Trophoblast cell (in vitro differentiated cells and primary cell): ENCODE data around the gene RBMY1J. TPM values are rescaled to one million over a fixed set of nuclear protein-coding genes. Genes with fewer than 3 reads are reported as not detected.
"Not testable (repeated sequence)": the region's sequence is repeated elsewhere in the genome, so short reads cannot be mapped to it uniquely, and the experiment has no call there.

Experiments used
- DNase-seq, 2 donors: peaks; one replicate each; pipeline ENCODE4 v3.0.0-alpha.2; 2016
- H2AFZ ChIP-seq: 2 replicates; pipeline ENCODE4 v1.6.1; 2013; ENCODE audit warnings: low read length, moderate library complexity, mild to moderate bottlenecking; ENCODE audit not compliant: insufficient read depth, poor library complexity
- H2AK5ac ChIP-seq: 2 replicates; pipeline ENCODE4 v1.6.1; 2013; ENCODE audit warnings: mild to moderate bottlenecking, low read length
- H2BK120ac ChIP-seq: 2 replicates; pipeline ENCODE4 v1.6.1; 2013; ENCODE audit warnings: low read length, mild to moderate bottlenecking, moderate library complexity; ENCODE audit not compliant: insufficient read depth, poor library complexity
- H2BK12ac ChIP-seq: 2 replicates; pipeline ENCODE4 v1.6.1; 2013; ENCODE audit warnings: mild to moderate bottlenecking, low read length, moderate library complexity
- H2BK5ac ChIP-seq: 2 replicates; pipeline ENCODE4 v1.6.1; 2013; ENCODE audit warnings: low read length, low read depth, moderate library complexity, mild to moderate bottlenecking; ENCODE audit not compliant: poor library complexity
- H3K14ac ChIP-seq: 2 replicates; pipeline ENCODE4 v1.6.1; 2013; ENCODE audit warnings: mild to moderate bottlenecking, low read length
- H3K18ac ChIP-seq: 2 replicates; pipeline ENCODE4 v1.6.1; 2013; ENCODE audit warnings: mild to moderate bottlenecking, low read length
- H3K23ac ChIP-seq: 2 replicates; pipeline ENCODE4 v1.6.1; 2013; ENCODE audit warnings: low read length
- H3K27ac ChIP-seq: 2 replicates; pipeline ENCODE4 v1.5.1; 2013; ENCODE audit warnings: low read depth, mild to moderate bottlenecking, inconsistent platforms, low read length, moderate library complexity
- H3K27me3 ChIP-seq: 2 replicates; pipeline ENCODE4 v1.6.1; 2013; ENCODE audit warnings: inconsistent platforms, mild to moderate bottlenecking, low read length, moderate library complexity; ENCODE audit not compliant: insufficient read depth
- H3K36me3 ChIP-seq, 2 experiments: 1 replicate in 1 of 2; 2 replicates in 1 of 2; pipeline ENCODE4 v1.6.1; 2013; ENCODE audit warnings: low read length in 2 of 2, mild to moderate bottlenecking in 2 of 2, moderate library complexity in 1 of 2; ENCODE audit not compliant: insufficient read depth in 2 of 2, control insufficient read depth in 1 of 2
- H3K4ac ChIP-seq: 2 replicates; pipeline ENCODE4 v1.6.1; 2013; ENCODE audit warnings: low read depth, mild to moderate bottlenecking, low read length, moderate library complexity
- H3K4me1 ChIP-seq, 2 experiments: 1 replicate in 1 of 2; 2 replicates in 1 of 2; pipeline ENCODE4 v1.6.1; 2013; ENCODE audit warnings: low read length in 2 of 2, mild to moderate bottlenecking in 2 of 2, moderate library complexity in 1 of 2; ENCODE audit not compliant: insufficient read depth in 2 of 2, control insufficient read depth in 1 of 2
- H3K4me2 ChIP-seq: 2 replicates; pipeline ENCODE4 v1.6.1; 2013; ENCODE audit warnings: inconsistent platforms, mild to moderate bottlenecking, low read length, moderate library complexity
- H3K4me3 ChIP-seq: 2 replicates; pipeline ENCODE4 v1.5.1; 2013; ENCODE audit warnings: mild to moderate bottlenecking, low read depth, low read length, inconsistent platforms
- H3K79me1 ChIP-seq: one replicate; pipeline ENCODE4 v1.6.1; 2013; ENCODE audit warnings: low read length
- H3K79me2 ChIP-seq: 2 replicates; pipeline ENCODE4 v1.6.1; 2013; ENCODE audit warnings: low read length, mild to moderate bottlenecking; ENCODE audit not compliant: control insufficient read depth, insufficient read depth, poor library complexity
- H3K9ac ChIP-seq: 2 replicates; pipeline ENCODE4 v1.6.1; 2013; ENCODE audit warnings: mild to moderate bottlenecking, low read length
- H3K9me3 ChIP-seq: 2 replicates; pipeline ENCODE4 v1.6.1; 2013; ENCODE audit warnings: low read depth, mild to moderate bottlenecking, control low read depth, inconsistent platforms, low read length; ENCODE audit not compliant: insufficient read depth
- H4K12ac ChIP-seq: 2 replicates; pipeline ENCODE4 v1.6.1; 2013; ENCODE audit warnings: low read depth, mild to moderate bottlenecking, low read length, moderate library complexity
- H4K8ac ChIP-seq: 2 replicates; pipeline ENCODE4 v1.6.1; 2013; ENCODE audit warnings: low read depth, mild to moderate bottlenecking, low read length, moderate library complexity
- H4K91ac ChIP-seq: one replicate; pipeline ENCODE4 v1.6.1; 2013; ENCODE audit warnings: low read depth, mild to moderate bottlenecking, low read length, moderate library complexity
- WGBS: extraction: QIAGEN DNeasy Blood & Tissue Kit; methylation state at CpG from one replicate; pipeline ENCODE4 v1.1.7; 2013; ENCODE audit warnings: missing lambda C conversion rate; ENCODE audit not compliant: insufficient read length, insufficient coverage; ENCODE audit errors: extremely low coverage; 5-methylcytosine and 5-hydroxymethylcytosine counted together
- polyA plus RNA-seq: library from polyadenylated mRNA; stranded (reverse); fragments of 200-250 nt; gene quantifications from 2 replicates; pipeline ENCODE4 v1.2.3, GENCODE V29; 2013

Gene RBMY1J
- not detected in 2 replicates for polyA plus RNA-seq

- H3K27me3 ChIP-seq, H4K91ac ChIP-seq, H3K18ac ChIP-seq, H2AK5ac ChIP-seq, DNase-seq, H3K79me2 ChIP-seq, H4K8ac ChIP-seq, H3K4me3 ChIP-seq, H2BK12ac ChIP-seq, H4K12ac ChIP-seq, H3K4ac ChIP-seq, H3K4me1 ChIP-seq, H3K9me3 ChIP-seq, H3K23ac ChIP-seq, H3K14ac ChIP-seq, H2AFZ ChIP-seq, H2BK5ac ChIP-seq, H3K36me3 ChIP-seq, H2BK120ac ChIP-seq, H3K27ac ChIP-seq, H3K79me1 ChIP-seq, H3K4me2 ChIP-seq, H3K9ac ChIP-seq: not testable (repeated sequence)
- WGBS, result no CpG with 5 or more reads among the region's 26 CpGs
Observed at GRCh38 chrY:22403110-22403509, at the start of gene RBMY1J. Gene RBMY1J (plus strand): TSS chrY:22403410. CDS start chrY:22405448, 2,038 bp downstream.

DNA sequence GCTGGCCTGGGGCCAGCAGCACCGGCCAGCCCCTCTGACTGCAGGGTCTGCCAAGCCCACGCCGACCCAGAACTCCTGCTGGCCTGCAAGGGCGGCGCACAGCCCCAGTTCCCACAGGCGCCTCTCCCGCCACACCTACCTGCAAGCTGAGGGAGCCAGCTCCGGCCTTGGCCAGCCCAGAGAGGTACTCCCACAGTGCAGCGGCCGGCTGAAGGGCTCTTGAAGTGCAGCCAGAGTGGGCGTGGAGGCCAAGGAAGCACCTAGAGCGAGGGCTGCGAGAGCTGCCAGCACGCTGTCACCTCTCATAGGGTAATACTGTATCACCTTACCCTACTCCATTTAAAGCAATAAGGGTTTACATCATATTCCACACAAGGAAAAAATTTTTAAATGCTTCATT lies 35.8 kb upstream of the RBMY1J start:
- H3K4me2 ChIP-seq, result no peak overlapping the region
- H2AK5ac ChIP-seq, result no peak overlapping the region
- DNase-seq, result no peak
- H3K27me3 ChIP-seq, result no peaks in the 10 kb centered on the region
- no peak overlapping the region for H2AFZ ChIP-seq
- no peak overlapping the region for H2BK120ac ChIP-seq
- no peak overlapping the region for H3K9ac ChIP-seq
- H3K36me3 ChIP-seq, result no peaks in the 10 kb centered on the region
- no peak overlapping the region for H4K91ac ChIP-seq
- no peak overlapping the region for H4K8ac ChIP-seq
- no peak overlapping the region for H3K4ac ChIP-seq
- no peaks in the 10 kb centered on the region for H3K79me2 ChIP-seq
- H3K14ac ChIP-seq, result no peak overlapping the region
- H2BK5ac ChIP-seq, result no peak overlapping the region
- no peak overlapping the region for H3K27ac ChIP-seq
- no peaks in the 10 kb centered on the region for H3K79me1 ChIP-seq
- H3K9me3 ChIP-seq, result no peaks in the 10 kb centered on the region
- no peaks in the 10 kb centered on the region for H3K4me1 ChIP-seq
- H3K18ac ChIP-seq, result no peak overlapping the region
- no peak overlapping the region for H2BK12ac ChIP-seq
- no peak overlapping the region for H3K23ac ChIP-seq
- H3K4me3 ChIP-seq, result no peak overlapping the region
- no CpG with 5 or more reads among the region's 14 CpGs for WGBS
- no peak overlapping the region for H4K12ac ChIP-seq

DNA sequence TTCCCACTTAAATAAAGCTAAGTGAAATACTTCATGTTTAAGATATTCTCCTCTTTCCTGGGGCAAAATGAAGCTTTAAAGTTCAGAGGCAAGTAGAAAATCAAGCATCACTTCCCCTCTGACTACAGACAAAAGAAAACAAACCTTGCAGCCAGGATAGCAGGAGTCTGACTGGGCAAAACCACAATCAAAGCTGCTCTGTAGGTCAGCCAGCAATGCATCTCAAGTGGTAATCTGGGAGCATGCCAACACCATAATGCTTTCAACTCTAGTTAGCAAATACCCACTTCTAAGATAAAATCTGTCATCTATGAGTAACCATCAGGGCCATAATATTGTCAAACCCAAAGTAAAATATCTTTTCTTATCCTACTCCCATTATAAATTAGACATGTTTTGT lies 32.6 kb upstream of the RBMY1J start:
- H3K4me1 ChIP-seq, result no peaks in the 10 kb centered on the region
- H3K27ac ChIP-seq, result no peak overlapping the region
- H4K12ac ChIP-seq, result no peak overlapping the region
- DNase-seq, result no peak
- no peak overlapping the region for H2AK5ac ChIP-seq
- no peak overlapping the region for H3K4me2 ChIP-seq
- H3K36me3 ChIP-seq, result no peaks in the 10 kb centered on the region
- H4K8ac ChIP-seq, result no peak overlapping the region
- no peaks in the 10 kb centered on the region for H3K27me3 ChIP-seq
- no peak overlapping the region for H2BK12ac ChIP-seq
- no peak overlapping the region for H2BK5ac ChIP-seq
- H4K91ac ChIP-seq, result no peak overlapping the region
- no peak overlapping the region for H3K4ac ChIP-seq
- H3K14ac ChIP-seq, result no peak overlapping the region
- no peak overlapping the region for H3K9ac ChIP-seq
- no peak overlapping the region for H3K4me3 ChIP-seq
- H2BK120ac ChIP-seq, result no peak overlapping the region
- no peaks in the 10 kb centered on the region for H3K9me3 ChIP-seq
- H3K79me1 ChIP-seq, result no peaks in the 10 kb centered on the region
- H3K79me2 ChIP-seq, result no peaks in the 10 kb centered on the region
- no peak overlapping the region for H3K18ac ChIP-seq
- H2AFZ ChIP-seq, result no peak overlapping the region
- no peak overlapping the region for H3K23ac ChIP-seq

DNA sequence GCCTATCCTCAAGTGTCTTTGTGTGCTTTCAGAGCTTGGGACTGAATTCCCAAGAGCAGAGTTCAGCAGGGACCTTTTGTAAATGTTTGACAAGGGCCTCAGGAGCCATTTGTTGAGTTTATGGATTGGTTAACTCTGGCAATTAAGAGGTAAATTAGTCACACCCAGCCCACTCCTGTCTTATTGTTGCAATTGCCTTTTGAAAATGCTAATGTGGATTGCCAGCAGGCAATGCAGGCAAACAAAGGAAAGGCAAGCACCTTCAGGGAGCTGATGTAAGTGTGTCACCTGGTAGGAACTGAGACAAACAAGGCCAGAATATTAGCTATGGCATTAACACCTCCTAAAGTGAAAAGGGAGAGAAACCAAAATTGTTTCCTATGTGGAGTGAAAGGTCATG lies 29.7 kb upstream of the RBMY1J start:
- H3K79me1 ChIP-seq, result no peaks in the 10 kb centered on the region
- no peak overlapping the region for H2BK5ac ChIP-seq
- no peak overlapping the region for H2BK120ac ChIP-seq
- H3K9ac ChIP-seq, result no peak overlapping the region
- no peaks in the 10 kb centered on the region for H3K4me1 ChIP-seq
- no peaks in the 10 kb centered on the region for H3K79me2 ChIP-seq
- H3K27ac ChIP-seq, result no peak overlapping the region
- no peak overlapping the region for H3K4me2 ChIP-seq
- H3K9me3 ChIP-seq, result no peaks in the 10 kb centered on the region
- H3K14ac ChIP-seq, result no peak overlapping the region
- H3K27me3 ChIP-seq, result no peaks in the 10 kb centered on the region
- H4K8ac ChIP-seq, result no peak overlapping the region
- no peak for DNase-seq
- H3K23ac ChIP-seq, result no peak overlapping the region
- H2AK5ac ChIP-seq, result no peak overlapping the region
- H4K91ac ChIP-seq, result no peak overlapping the region
- no peak overlapping the region for H3K18ac ChIP-seq
- H3K36me3 ChIP-seq, result no peaks in the 10 kb centered on the region
- H3K4me3 ChIP-seq, result no peak overlapping the region
- H4K12ac ChIP-seq, result no peak overlapping the region
- H2AFZ ChIP-seq, result no peak overlapping the region
- no peak overlapping the region for H2BK12ac ChIP-seq
- H3K4ac ChIP-seq, result no peak overlapping the region
